GM11168 (cell line): ENCODE results near the gene SKOR1.

Experiments
- in situ Hi-C: fragments of 300-500 bp; cut with MboI; formaldehyde crosslinking; loops from one replicate; pipeline ENCODE4 v1.12.0; 2022; ENCODE audit warnings: low sequenced_read_pairs; ENCODE audit not compliant: unreplicated experiment

Gene SKOR1

DNA sequence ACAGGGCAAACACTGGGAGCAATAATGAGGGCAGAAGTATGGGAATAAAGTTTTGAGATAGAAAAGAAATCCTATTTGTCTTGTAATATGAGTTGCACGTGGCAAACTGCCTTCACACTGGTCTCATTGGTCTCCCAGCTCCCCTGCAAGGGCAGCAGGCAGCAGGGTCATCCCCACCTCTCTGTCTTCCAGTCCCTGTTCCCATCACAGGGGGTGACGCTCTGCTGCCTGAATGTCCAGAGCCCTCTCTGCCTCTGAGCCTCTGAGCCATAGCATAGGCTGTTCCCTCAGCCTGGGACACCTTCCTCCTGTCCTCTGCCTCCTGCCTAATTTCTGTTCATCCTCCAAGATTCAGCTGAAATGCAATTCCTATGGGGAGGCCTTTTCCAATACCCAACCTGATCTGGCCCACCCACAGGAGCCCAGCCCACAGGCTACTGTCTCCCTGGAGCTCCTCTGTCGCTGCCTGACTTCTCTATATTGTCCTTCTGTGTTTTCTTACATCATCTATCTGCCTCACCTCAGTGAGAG, 12.1 kb upstream of the SKOR1 start:
- in situ Hi-C loops, result no loop called here

- in situ Hi-C loops, result no loop called here
Measured at GRCh38 chr15:67815036-67815592, 10.2 kb upstream of the SKOR1 start.

DNA sequence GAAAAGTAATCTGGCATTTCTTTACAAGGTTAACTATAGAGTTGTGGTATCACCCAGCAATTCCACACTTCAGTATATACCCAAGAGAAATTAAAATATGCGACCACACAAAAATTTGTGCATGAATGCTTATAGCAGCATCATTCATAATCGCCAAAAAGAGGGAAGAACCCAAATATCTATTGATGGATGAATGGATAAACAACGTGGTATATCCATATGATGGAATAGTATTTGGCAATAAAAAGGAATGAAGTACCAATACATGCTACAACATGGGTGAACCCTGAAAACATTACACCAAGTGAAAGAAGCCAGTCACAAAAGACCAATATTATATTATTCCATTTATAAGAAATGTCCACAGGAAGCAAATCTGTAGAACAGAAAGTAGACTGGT, 8.6 kb upstream of the SKOR1 start:
- in situ Hi-C loops, result no loop called here

DNA sequence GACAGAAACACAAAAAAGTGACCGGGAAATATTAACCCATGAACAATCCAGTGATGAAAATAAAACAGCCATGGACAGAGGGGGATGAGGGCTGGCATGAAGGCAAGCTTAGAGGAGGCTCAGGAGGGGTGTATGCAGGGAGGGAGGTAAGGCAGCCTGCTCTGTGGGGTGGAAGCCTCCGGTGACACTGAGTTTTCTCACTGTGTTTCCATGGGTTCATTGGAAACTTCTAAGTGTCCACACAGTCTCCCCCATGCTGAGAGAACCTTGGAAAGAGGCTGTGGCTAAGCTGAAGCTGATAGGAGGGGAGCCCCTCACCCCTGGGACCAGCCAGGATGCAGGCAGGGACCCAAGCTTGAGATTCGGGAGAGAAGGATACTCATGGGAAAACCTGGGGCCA, 6.8 kb upstream of the SKOR1 start:
- in situ Hi-C loops, result no loop called here

- in situ Hi-C loops, result no loop called here
Measured at GRCh38 chr15:67819636-67820035, 5.7 kb upstream of the SKOR1 start.

DNA sequence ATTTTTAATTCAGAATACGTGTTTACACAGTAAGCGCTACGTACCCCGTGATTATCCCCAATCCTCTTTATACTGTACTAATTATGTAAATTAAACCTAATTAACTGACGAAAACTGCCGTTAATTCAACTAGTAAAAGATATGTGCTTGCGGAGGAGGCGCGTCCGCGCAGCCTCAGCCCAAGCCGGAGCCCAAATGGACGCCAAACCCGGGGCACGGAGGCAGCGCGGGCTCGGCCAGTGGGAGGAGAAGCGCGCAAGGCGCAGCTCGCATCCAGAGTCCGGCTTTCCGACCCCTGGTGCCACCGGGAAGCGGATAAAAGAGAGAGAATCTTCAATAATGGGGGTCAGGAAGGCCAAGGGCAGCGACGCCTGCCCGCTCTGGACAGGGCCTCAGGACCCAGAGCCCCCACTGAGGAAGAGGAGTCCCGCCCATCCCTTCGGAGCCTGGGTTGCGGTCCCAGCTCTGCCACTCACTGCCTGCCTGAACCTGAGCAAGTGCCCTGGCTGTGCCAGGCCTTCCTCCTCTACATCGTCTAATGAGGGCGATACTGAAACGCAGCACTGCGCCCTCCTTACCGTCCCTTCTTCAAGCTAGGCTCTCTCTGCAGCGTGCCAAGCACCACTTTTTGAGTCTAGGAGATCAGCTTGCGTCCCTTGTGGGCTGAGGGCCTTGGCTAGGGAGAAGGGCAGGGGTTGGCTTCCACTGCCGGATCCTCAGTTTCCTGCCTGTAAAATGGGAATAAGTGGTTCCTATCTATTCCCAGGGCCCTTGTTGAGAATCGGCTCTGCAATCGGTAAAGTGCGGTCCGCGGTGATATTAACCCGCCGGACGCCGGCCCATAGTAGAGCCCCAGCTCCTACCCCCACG, 5.0 kb upstream of the SKOR1 start:
- in situ Hi-C loops, result no loop called here

GRCh38 chr15:67820992-67821783, 4.1 kb upstream of the SKOR1 start:
- in situ Hi-C loops, result no loop called here

- in situ Hi-C loops, result no loop called here
Measured at GRCh38 chr15:67821784-67822440, 3.4 kb upstream of the SKOR1 start.

DNA sequence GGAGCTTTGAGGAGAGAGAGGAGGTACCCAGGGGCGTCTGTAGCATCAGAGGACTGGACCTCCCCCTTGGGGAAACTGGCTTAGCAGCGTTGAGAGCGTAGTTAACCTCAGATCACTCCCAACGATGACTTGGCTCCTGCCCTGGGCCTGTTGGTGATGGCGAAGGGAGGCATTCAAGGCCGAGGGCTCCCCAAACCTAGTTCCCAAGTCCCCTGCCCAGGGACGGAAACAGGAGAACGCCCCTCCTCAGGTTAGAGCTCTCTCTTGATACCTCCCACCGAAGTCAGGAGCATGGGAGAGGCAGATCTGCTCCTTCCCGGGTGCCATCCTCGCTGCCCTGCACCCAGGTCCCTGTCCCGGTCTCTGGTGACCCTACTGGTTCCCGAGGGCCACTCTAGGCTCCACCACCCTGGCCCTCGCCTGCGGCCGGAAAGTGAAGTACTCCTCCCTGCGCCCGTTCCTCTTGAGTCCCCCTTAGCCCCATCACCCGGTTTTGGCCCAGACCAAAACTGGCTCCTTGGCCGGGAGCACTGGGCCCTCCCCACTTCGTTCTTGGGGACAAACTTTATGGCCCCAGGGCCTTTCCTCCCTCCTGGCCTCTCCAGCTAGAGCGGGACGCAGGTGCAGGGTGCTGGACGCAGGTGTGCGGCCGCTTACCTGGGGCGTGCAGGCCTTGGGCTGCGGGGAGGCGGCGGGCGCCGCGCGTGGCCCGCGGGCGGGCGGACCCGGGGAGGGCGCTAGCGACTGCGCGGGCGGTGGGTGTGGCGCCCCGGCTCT, 2.6 kb upstream of the SKOR1 start:
- in situ Hi-C loops, result no loop called here

- in situ Hi-C loops, result no loop called here
Measured at GRCh38 chr15:67823314-67824196, 1.8 kb upstream of the SKOR1 start.

DNA sequence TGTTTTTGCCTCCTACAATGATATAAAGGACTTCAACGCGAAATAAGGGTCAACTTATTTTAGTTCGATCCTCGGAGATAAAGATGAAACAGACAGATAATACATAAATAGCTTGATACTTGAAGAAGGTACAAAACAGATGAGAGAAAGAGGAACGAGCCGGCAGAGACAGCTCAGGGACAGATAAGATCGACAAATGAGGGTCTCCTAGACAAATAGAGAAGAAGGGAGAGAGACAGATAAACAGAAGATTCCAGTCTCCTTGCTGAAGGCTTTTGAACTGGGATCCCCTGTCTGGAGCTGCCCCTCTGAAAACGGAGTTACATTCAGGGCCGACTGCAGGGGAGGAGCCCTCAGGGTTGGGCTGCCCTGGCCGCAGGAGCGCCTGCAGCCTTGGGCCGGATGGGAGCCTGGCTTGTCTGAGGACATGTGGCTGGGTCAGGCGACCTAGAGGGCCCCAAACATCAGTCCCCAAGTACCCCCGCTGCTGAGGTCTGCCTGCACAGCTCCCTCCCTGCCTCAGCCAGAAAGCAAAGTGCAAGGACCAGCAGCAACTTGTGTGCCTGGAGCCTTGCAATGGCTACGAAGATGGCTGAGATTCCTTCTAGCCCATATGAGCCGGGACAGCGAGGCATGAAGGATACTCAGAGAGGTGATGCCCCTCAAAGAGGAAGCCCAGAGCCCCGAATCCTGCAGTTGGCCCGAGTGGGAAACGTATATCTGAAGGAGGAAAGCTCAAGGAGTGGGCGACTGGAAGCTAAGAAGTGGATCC, 926 bp upstream of the SKOR1 start:
- in situ Hi-C loops, result no loop called here

- in situ Hi-C loops, result no loop called here
Measured at GRCh38 chr15:67825881-67826716, 790 bp downstream of the SKOR1 start.

- in situ Hi-C loops, result no loop called here
Measured at GRCh38 chr15:67826717-67827561, 1.6 kb downstream of the SKOR1 start.

DNA sequence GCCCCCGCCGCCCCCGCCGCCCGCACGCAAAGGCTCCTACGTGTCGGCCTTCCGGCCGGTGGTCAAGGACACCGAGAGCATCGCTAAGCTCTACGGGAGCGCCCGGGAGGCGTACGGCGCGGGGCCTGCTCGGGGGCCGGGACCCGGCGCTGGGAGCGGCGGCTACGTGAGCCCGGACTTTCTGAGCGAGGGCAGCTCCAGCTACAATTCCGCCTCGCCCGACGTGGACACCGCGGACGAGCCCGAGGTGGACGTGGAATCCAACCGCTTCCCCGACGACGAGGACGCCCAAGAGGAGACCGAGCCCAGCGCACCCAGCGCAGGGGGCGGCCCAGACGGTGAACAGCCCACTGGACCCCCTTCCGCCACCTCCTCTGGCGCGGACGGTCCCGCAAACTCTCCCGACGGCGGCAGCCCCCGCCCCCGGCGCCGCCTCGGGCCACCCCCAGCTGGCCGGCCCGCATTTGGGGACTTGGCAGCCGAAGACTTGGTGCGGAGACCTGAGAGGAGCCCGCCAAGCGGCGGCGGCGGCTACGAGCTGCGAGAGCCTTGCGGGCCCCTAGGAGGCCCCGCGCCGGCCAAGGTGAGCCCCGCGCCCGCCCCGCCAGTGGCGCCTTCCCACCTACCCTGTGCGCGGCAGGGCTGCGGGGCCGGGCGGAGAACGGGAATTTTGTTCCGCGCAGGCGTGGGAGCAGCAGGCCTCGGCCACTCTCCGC, 2.4 kb downstream of the SKOR1 start:
- in situ Hi-C loops, result no loop called here

GRCh38 chr15:67828278-67828968, 3.1 kb downstream of the SKOR1 start:
- in situ Hi-C loops, result no loop called here
